Dermis microvascular lymphatic vessel endothelial cell (primary cell): Measurements from ENCODE around the gene KIFC3. TPM values are rescaled to one million over a fixed set of nuclear protein-coding genes. Genes with fewer than 3 reads are reported as not detected.
"Not testable (repeated sequence)": the region's sequence is repeated elsewhere in the genome, so short reads cannot be mapped to it uniquely, and the experiment has no call there.

Experiments used
- DNase-seq, 2 donors: peaks; one replicate each; pipeline versions ENCODE4 v3.0.0 to v3.0.0-alpha.2; 2010; ENCODE audit warnings: low read depth in 2 of 2
- total RNA-seq: library from RNA; depleted of rRNA; stranded (reverse); fragments of >200 nt; gene quantifications from 2 replicates; pipeline ENCODE4 v1.2.1, GENCODE V29; 2014

The KIFC3 gene
- total RNA-seq, 1 donor from 2014 or later: 31.1 TPM

GRCh38 chr16:57740423-57741071 is 61.7 kb downstream of the KIFC3 start:
- DNase-seq: no peak

GRCh38 chr16:57739756-57740422 is 62.4 kb downstream of the KIFC3 start:
- DNase-seq: no peak

GRCh38 chr16:57738844-57739243 is 63.4 kb downstream of the KIFC3 start:
- DNase-seq: no peak

GRCh38 chr16:57736419-57737351 is 65.6 kb downstream of the KIFC3 start:
- peak; percentile 79 to 87 for DNase-seq

GRCh38 chr16:57735755-57736418 is 66.4 kb downstream of the KIFC3 start, which contains the start of gene KATNB1:
TSS of gene KATNB1 (plus strand) at chr16:57735770. CDS start at chr16:57737244, 1,474 bp downstream.
- peak in 1 of 2 donors; percentile 37 for DNase-seq

GRCh38 chr16:57734925-57735754 is 67.2 kb downstream of the KIFC3 start:
- peak; percentile 100 for DNase-seq

- no peak for DNase-seq
These were observed 67.9 kb downstream of the KIFC3 start for GRCh38 chr16:57734308-57734924.

- DNase-seq: no peak
These were observed 69.6 kb downstream of the KIFC3 start for GRCh38 chr16:57732714-57733113.

- no peak for DNase-seq
These were observed 70.3 kb downstream of the KIFC3 start for GRCh38 chr16:57732037-57732436.

- DNase-seq: no peak
These were observed 71.2 kb downstream of the KIFC3 start for GRCh38 chr16:57730771-57731730.

GRCh38 chr16:57729852-57730251 is 72.4 kb downstream of the KIFC3 start:
- not testable (repeated sequence) for DNase-seq

- DNase-seq: no peak
These were observed 73.2 kb downstream of the KIFC3 start for GRCh38 chr16:57729182-57729484.

- no peak for DNase-seq
These were observed 73.7 kb downstream of the KIFC3 start for GRCh38 chr16:57728336-57729181.

GRCh38 chr16:57727610-57728009 is 74.7 kb downstream of the KIFC3 start:
- DNase-seq: no peak

GRCh38 chr16:57726433-57726947 is 75.8 kb downstream of the KIFC3 start:
- no peak for DNase-seq

- DNase-seq: no peak
These were observed 76.3 kb downstream of the KIFC3 start for GRCh38 chr16:57725976-57726375.

- DNase-seq: peak in 1 of 2 donors; percentile 11
These were observed 76.7 kb downstream of the KIFC3 start for GRCh38 chr16:57725554-57725953.

- DNase-seq: no peak
These were observed 77.1 kb downstream of the KIFC3 start for GRCh38 chr16:57725151-57725550.
